ENCODE data around the gene TUBGCP2.

DNA sequence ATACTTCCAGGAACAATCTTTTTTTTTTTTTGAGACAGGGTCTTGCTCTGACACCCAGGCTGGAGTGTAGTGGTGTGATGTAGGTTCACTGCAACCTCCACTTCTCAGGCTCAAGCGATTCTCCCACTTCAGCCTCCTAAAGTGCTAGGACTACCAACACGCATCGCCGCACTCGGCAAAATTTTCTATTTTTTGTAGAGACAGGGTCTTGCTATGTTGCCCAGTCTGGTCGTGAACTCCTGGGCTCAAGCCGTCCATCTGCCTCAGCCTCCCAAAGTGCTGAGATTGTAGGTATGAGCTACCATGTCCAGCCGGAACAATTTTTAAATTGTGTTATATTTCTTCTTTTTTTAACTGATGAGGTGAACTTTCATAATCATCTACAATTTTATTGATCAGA is 2.1 kb upstream of the TUBGCP2 start:
- TF ChIP-seq ZNF260 (CRISPR knock-in tag; IDR thresholded peaks at IDR 0.05; ENCODE audit: borderline replicate concordance, low read depth) (no peak), ELF4 (CRISPR knock-in tag; IDR thresholded peaks at IDR 0.05; ENCODE audit: borderline replicate concordance) (no peak), ZNF768 (CRISPR knock-in tag; IDR thresholded peaks at IDR 0.05) (no peak), DR1 (CRISPR knock-in tag; IDR thresholded peaks at IDR 0.05) (no peak), FOXM1 (CRISPR knock-in tag; IDR thresholded peaks at IDR 0.05) (no peak), NR2F6 (IDR thresholded peaks at IDR 0.05) (no peak), NR2F6 (CRISPR knock-in tag; IDR thresholded peaks at IDR 0.05) (no peak), SRSF9 (IDR thresholded peaks at IDR 0.05; ENCODE audit: borderline replicate concordance, insufficient read depth, low read depth, low read length, poor library complexity, severe bottlenecking) (no peak), ZFP82 (CRISPR knock-in tag; IDR thresholded peaks at IDR 0.05; ENCODE audit: borderline replicate concordance) (no peak), EZH2 (conservative IDR thresholded peaks at IDR 0.05; ENCODE audit: low read depth, low read length) (no peak), ZBTB3 (CRISPR knock-in tag; IDR thresholded peaks at IDR 0.05; ENCODE audit: borderline replicate concordance, low read depth) (no peak), JARID2 (CRISPR knock-in tag; IDR thresholded peaks at IDR 0.05; ENCODE audit: insufficient replicate concordance) (no peak)
